Daoy (cell line): ENCODE measurements around the gene OR10H4. TPM values are rescaled to one million over a fixed set of nuclear protein-coding genes. Genes with fewer than 3 reads are reported as not detected.

Experiments used
- total RNA-seq: library from RNA; depleted of rRNA; stranded (reverse); fragments of >200 nt; shearing (Covaris generic); gene quantifications from 2 replicates; pipeline ENCODE4 v1.2.3, GENCODE V29; 2014; rRNA removed

OR10H4 gene
- total RNA-seq, 1 experiment from 2014 or later = not detected

Other genes starting within 250 kb of the OR10H4 start
- not detected in 2 replicates for gene OR10H2, start 221.0 kb upstream of the OR10H4 start, total RNA-seq
- not detected in 2 replicates for gene OR10H3, start 211.0 kb upstream of the OR10H4 start, total RNA-seq
- gene OR10H5, start 161.3 kb upstream of the OR10H4 start, total RNA-seq = under 0.01 and 0.15 TPM in 2 replicates
- gene OR10H1, start 133.3 kb upstream of the OR10H4 start, total RNA-seq = not detected in 2 replicates
- not detected in 2 replicates for gene CYP4F2, start 50.9 kb upstream of the OR10H4 start, total RNA-seq
- gene CYP4F11, start 14.5 kb upstream of the OR10H4 start, total RNA-seq = 0.29 and 1.0 TPM in 2 replicates
- gene TPM4, start 127.5 kb downstream of the OR10H4 start, total RNA-seq = 1,303 and 1,358 TPM in 2 replicates
- gene RAB8A, start 162.9 kb downstream of the OR10H4 start, total RNA-seq = 63.7 and 72.5 TPM in 2 replicates
- gene HSH2D, start 194.7 kb downstream of the OR10H4 start, total RNA-seq = not detected in 2 replicates
- not detected in 2 replicates for gene CIB3, start 224.5 kb downstream of the OR10H4 start, total RNA-seq
- 231 and 233 TPM in 2 replicates for gene FAM32A, start 236.4 kb downstream of the OR10H4 start, total RNA-seq
- gene AP1M1, start 248.9 kb downstream of the OR10H4 start, total RNA-seq = 86.2 and 86.8 TPM in 2 replicates